ENCODE measurements around the gene PJVK.
"Not testable (repeated sequence)": the region's sequence is repeated elsewhere in the genome, so short reads cannot be mapped to it uniquely, and the experiment has no call there.

PJVK gene, protein sequence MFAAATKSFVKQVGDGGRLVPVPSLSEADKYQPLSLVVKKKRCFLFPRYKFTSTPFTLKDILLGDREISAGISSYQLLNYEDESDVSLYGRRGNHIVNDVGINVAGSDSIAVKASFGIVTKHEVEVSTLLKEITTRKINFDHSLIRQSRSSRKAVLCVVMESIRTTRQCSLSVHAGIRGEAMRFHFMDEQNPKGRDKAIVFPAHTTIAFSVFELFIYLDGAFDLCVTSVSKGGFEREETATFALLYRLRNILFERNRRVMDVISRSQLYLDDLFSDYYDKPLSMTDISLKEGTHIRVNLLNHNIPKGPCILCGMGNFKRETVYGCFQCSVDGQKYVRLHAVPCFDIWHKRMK

DNA sequence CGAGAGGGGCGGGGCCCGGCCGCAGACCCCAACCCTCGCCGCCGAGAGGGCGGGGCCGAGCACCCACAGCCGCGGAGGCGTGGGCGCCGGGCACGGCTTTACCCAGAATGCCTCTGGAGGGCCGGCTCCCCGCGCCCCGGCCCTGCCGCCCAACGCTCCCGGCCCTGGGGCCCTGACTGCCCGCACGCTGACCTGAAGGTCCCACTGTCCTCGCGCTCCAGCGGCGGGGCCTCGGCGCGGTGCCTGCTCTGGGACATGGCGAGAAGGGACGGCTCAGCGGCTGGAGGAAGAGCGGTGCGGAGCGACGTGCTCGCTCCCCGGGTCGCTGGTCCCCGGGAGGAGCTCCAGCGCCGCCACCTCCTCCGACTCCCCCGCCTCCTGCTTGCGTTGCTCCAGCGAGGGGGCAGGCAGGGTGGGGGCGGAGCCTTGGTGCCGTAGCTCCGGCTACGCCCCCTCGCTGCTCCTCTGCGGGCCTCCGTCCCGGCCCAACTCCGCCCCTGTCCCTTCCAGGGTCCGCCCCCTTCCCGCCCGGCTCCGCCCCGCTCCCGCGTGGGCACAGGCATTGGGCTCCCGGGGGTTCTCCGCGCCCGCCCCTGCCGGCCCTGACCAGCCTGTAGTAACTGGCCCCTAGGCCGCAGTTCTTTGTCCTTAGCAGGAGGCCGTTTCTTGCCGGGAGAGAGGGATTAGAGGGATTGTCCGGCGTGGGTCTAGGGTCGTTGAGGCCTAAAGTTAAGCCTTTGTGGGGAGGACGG is at the start of gene PJVK, which contains the start of gene PRKRA:
Gene PJVK, plus strand, starts transcription at position 605 of the 752 bp plus-strand sequence. CDS start 2,032 bp downstream, outside the sequence.
Gene PRKRA, minus strand, starts transcription at position 402 of the 752 bp plus-strand sequence. Its CDS starts 145 bp downstream, at position 257.
- peak; percentile 98 for DNase-seq (ENCODE audit: low read depth)
- peak within 1 kb of the TSS; percentile 73 for H3K4me3 ChIP-seq (ENCODE audit: low read length)
- TF ChIP-seq, protein P1, sequence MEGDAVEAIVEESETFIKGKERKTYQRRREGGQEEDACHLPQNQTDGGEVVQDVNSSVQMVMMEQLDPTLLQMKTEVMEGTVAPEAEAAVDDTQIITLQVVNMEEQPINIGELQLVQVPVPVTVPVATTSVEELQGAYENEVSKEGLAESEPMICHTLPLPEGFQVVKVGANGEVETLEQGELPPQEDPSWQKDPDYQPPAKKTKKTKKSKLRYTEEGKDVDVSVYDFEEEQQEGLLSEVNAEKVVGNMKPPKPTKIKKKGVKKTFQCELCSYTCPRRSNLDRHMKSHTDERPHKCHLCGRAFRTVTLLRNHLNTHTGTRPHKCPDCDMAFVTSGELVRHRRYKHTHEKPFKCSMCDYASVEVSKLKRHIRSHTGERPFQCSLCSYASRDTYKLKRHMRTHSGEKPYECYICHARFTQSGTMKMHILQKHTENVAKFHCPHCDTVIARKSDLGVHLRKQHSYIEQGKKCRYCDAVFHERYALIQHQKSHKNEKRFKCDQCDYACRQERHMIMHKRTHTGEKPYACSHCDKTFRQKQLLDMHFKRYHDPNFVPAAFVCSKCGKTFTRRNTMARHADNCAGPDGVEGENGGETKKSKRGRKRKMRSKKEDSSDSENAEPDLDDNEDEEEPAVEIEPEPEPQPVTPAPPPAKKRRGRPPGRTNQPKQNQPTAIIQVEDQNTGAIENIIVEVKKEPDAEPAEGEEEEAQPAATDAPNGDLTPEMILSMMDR (IDR thresholded peaks at IDR 0.05; ENCODE audit: insufficient read depth, low read depth, low read length, missing control alignments), result no peak

DNA sequence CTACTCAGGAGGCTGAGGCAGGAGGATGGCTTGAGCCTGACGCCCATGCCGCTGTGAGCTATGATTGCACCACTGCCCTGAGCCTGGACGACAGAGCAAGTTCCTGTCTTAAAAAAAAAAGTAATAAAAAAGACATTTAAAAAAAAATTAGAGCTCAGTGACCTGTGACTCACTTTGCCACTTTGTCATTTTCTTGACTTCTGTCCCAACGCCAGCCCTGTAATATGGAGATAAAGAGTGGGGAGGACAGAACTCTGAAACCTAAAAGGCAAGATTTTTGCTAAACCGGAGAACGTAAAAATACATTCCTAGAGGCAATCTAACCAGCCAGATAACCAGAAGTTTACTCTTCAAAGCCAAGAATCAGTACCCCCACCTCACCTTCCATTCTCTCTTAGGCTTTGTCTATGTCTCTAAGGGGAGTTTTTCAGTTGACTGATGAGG is 49.2 kb upstream of the PJVK start:
- no peak overlapping the region for H3K4me3 ChIP-seq (ENCODE audit: low read length)
- TF ChIP-seq, protein P1 (IDR thresholded peaks at IDR 0.05; ENCODE audit: insufficient read depth, low read depth, low read length, missing control alignments), result no peak
- no peak for DNase-seq (ENCODE audit: low read depth)

DNA sequence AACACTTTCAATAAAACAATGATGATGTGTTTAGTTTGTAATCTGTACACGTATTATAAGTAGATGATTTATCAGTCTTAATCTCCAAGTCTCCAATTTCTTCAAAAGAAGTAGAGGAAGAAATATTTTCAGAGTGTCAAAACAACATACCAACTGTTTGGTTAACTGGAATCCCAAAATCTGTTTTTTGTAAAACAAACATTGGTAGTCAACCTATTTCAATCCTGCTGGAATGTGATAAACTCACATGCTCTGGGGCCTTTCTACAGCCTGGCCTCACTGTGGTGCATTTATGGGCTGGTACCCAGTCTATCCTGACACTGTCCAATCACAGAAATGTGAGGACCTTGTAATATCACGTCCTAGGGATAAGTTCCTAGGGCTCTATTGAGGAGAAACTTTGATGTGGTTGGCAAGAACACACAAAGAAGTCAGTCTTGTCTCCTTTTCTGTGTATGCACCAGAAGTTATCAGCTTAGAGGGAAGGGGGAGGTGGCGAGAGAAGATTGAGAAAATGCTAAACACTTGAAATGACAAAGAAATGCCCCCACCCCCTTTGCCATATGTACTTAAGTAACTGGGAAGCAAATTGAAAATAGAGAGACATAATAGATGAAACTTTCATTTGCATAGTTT is 47.4 kb upstream of the PJVK start:
- TF ChIP-seq, protein P1 (IDR thresholded peaks at IDR 0.05; ENCODE audit: insufficient read depth, low read depth, low read length, missing control alignments), result no peak
- H3K4me3 ChIP-seq (ENCODE audit: low read length), result no peak overlapping the region
- no peak for DNase-seq (ENCODE audit: low read depth)

DNA sequence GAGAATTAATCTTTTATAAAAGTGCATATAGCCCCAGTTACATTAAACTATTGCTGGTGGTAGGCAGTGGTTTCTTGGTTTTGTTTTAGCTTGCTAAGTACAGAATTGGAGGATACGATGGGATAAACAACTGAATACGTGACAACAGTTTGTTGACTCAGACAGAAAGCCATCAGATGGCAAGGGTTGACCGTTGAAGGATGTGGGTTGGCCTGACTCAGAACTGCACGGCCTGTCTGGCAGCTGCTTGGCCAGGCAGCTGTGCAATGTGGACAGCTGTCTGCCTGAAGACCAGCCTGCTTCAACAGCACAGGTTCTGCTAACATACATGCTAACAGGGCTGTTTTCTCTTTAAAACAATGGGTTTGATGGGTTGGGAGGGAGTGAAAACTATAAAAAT is 46.8 kb upstream of the PJVK start:
- peak; percentile 76 for DNase-seq (ENCODE audit: low read depth)
- TF ChIP-seq, protein P1 (IDR thresholded peaks at IDR 0.05; ENCODE audit: insufficient read depth, low read depth, low read length, missing control alignments), result no peak
- H3K4me3 ChIP-seq (ENCODE audit: low read length), result no peak overlapping the region

DNA sequence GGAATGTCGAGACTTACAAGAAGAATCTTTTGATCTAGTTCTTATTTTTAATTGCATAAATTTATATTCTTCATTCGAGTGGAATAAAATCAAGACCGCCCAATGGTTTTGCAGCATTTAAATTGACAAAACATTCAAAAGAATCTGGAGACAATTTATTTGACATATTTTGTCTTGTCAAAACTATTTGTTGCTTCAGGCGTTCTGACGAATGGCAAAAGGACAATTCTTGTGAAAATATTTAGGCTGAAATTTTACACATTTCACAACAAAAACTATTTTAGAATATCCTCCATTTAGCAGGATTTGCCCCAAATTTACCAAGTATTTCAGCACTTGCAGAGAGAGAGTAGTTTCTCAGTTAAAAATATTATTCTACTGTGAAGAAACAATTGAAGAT is 41.9 kb upstream of the PJVK start:
- DNase-seq (ENCODE audit: low read depth), result no peak
- no peak overlapping the region for H3K4me3 ChIP-seq (ENCODE audit: low read length)
- TF ChIP-seq, protein P1 (IDR thresholded peaks at IDR 0.05; ENCODE audit: insufficient read depth, low read depth, low read length, missing control alignments), result no peak

DNA sequence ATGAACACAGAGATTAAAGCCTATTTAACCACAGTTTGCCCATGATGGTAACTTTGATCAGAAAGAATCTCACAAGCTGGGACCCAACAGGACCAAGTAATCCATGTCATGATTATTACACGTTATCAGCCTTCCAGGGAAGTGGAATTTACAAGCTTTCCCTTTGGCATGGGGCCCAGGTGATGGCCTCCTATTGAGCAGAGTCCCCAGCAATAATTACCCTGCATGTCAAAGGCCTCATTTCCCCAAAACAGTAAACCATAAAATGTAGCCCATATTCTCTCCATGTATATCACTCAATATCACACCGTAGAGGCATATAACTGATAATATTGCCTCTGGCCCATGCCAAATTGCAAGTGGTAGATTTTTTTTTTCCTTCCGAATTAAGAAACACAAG is 39.1 kb upstream of the PJVK start:
- no peak overlapping the region for H3K4me3 ChIP-seq (ENCODE audit: low read length)
- TF ChIP-seq, protein P1 (IDR thresholded peaks at IDR 0.05; ENCODE audit: insufficient read depth, low read depth, low read length, missing control alignments), result no peak
- DNase-seq (ENCODE audit: low read depth), result no peak

DNA sequence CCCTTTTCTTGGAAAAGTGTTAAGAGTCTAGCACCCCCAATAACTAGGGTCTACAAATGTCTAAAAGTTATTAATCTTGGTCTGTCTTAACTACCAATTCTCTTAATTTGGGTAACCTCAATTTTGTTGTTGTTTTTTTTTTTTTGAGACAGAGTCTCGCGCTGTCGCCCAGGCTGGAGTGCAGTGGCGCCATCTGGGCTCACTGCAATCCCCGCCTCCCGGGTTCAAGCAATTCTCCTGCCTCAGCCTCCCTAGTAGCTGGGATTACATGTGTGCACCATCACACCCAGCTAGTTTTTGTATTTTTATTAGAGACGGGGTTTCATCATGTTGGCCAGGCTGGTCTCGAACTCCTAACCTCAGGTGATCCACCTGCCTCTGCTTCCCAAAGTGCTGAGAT is 38.7 kb upstream of the PJVK start:
- H3K4me3 ChIP-seq (ENCODE audit: low read length); DNase-seq (ENCODE audit: low read depth): not testable (repeated sequence)
